SU-DHL-6 (cell line): ENCODE data around the gene ARCN1.
"Not testable (repeated sequence)": the region's sequence is repeated elsewhere in the genome, so short reads cannot be mapped to it uniquely, and the experiment has no call there.

Experiments used
- H2AFZ ChIP-seq: fragments of 200-600 bp; sonication (generic); 2 replicates; pipeline ENCODE4 v1.6.1; 2014; ENCODE audit warnings: low read depth, mild to moderate bottlenecking, moderate library complexity, mixed read lengths, antibody characterized with exemption, low read length; ENCODE audit not compliant: severe bottlenecking
- H3F3A ChIP-seq: fragments of 200-600 bp; shearing (Covaris generic); 2 replicates; pipeline ENCODE4 v1.6.0; 2016; ENCODE audit warnings: antibody characterized with exemption, mild to moderate bottlenecking; ENCODE audit not compliant: insufficient read depth
- H3K27ac ChIP-seq: fragments of 200-600 bp; sonication (generic); 2 replicates; pipeline ENCODE4 v1.5.1; 2016; ENCODE audit warnings: low read depth, mild to moderate bottlenecking, low read length, moderate library complexity, mixed read lengths
- H3K27me3 ChIP-seq: fragments of 200-600 bp; sonication (generic), shearing (Covaris generic); 2 replicates; pipeline ENCODE4 v1.6.0; 2014; ENCODE audit warnings: mild to moderate bottlenecking, low read length
- H3K36me3 ChIP-seq: fragments of 200-600 bp; sonication (generic); 2 replicates; pipeline ENCODE4 v1.6.1; 2014; ENCODE audit warnings: mild to moderate bottlenecking, low read length, mixed read lengths
- H3K4me2 ChIP-seq: fragments of 300-600, 200-600 bp; shearing (Covaris generic), sonication (generic); 2 replicates; pipeline ENCODE4 v1.6.0; 2014; ENCODE audit warnings: low read length, low read depth, mild to moderate bottlenecking; ENCODE audit not compliant: poor library complexity, severe bottlenecking
- H3K4me3 ChIP-seq: fragments of 200-600 bp; sonication (generic); 2 replicates; pipeline ENCODE4 v1.5.1; 2014; ENCODE audit warnings: antibody characterized with exemption, low read length, mild to moderate bottlenecking, mixed read lengths; ENCODE audit not compliant: insufficient read depth, poor library complexity, severe bottlenecking
- H3K79me2 ChIP-seq: fragments of 200-600 bp; sonication (generic); 2 replicates; pipeline ENCODE4 v1.6.1; 2014; ENCODE audit warnings: mild to moderate bottlenecking, low read length, moderate library complexity; ENCODE audit not compliant: insufficient read depth
- H3K9ac ChIP-seq: fragments of 200-600 bp; sonication (generic); 2 replicates; pipeline ENCODE4 v1.7.0; 2014; ENCODE audit warnings: mild to moderate bottlenecking, low read length
- H3K9me2 ChIP-seq: fragments of 200-600 bp; sonication (generic); replicated peaks from 2 replicates; pipeline ENCODE4 v1.6.1; 2014; ENCODE audit warnings: low read length; ENCODE audit not compliant: insufficient read depth
- H3K9me3 ChIP-seq: fragments of 200-600 bp; sonication (generic); 2 replicates; pipeline ENCODE4 v1.6.1; 2014; ENCODE audit warnings: low read length, mixed read lengths; ENCODE audit not compliant: insufficient read depth
- H4K20me1 ChIP-seq: fragments of 200-600 bp; sonication (generic); 2 replicates; pipeline ENCODE4 v1.6.1; 2014; ENCODE audit warnings: low read depth, mild to moderate bottlenecking, antibody characterized with exemption, low read length, moderate library complexity, mixed read lengths
- EZH2phosphoT487 ChIP-seq: fragments of 200-600 bp; sonication (generic), shearing (Covaris generic); conservative IDR thresholded peaks from 2 replicates; pipeline ENCODE4 v1.6.1; 2018; ENCODE audit warnings: mild to moderate bottlenecking, antibody characterized with exemption, low read length, moderate library complexity, mixed read lengths
- TF ChIP-seq, protein P1 (sequence below): fragments of 200-600 bp; sonication (generic); IDR thresholded peaks from one replicate; pipeline ENCODE4 v1.5.1; 2017; ENCODE audit warnings: antibody characterized with exemption, mild to moderate bottlenecking, low read length, moderate library complexity; ENCODE audit not compliant: insufficient read depth, poor library complexity, severe bottlenecking

ARCN1 gene

GRCh38 chr11:118594984-118595383, 22.8 kb downstream of the ARCN1 start:
- H3K9ac ChIP-seq: not testable (repeated sequence)
- H3K36me3 ChIP-seq: peaks cover 38% of the 10 kb centered on the region; the same call in 1 of the 2 replicates

GRCh38 chr11:118596224-118597146, 24.3 kb downstream of the ARCN1 start:
- H2AFZ ChIP-seq: no peak overlapping the region
- H3K27me3 ChIP-seq: no peaks in the 10 kb centered on the region
- no peak for TF ChIP-seq EZH2phosphoT487
- TF ChIP-seq, protein P1, sequence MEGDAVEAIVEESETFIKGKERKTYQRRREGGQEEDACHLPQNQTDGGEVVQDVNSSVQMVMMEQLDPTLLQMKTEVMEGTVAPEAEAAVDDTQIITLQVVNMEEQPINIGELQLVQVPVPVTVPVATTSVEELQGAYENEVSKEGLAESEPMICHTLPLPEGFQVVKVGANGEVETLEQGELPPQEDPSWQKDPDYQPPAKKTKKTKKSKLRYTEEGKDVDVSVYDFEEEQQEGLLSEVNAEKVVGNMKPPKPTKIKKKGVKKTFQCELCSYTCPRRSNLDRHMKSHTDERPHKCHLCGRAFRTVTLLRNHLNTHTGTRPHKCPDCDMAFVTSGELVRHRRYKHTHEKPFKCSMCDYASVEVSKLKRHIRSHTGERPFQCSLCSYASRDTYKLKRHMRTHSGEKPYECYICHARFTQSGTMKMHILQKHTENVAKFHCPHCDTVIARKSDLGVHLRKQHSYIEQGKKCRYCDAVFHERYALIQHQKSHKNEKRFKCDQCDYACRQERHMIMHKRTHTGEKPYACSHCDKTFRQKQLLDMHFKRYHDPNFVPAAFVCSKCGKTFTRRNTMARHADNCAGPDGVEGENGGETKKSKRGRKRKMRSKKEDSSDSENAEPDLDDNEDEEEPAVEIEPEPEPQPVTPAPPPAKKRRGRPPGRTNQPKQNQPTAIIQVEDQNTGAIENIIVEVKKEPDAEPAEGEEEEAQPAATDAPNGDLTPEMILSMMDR: no peak
- peaks cover 43% of the 10 kb centered on the region; the same call in 1 of the 2 replicates for H3K36me3 ChIP-seq
- H3K9me3 ChIP-seq: no peaks in the 10 kb centered on the region
- H3K9ac ChIP-seq: no peak overlapping the region
- no peaks in the 10 kb centered on the region for H4K20me1 ChIP-seq
- no peaks in the 10 kb centered on the region for H3K9me2 ChIP-seq
- H3K27ac ChIP-seq: no peak overlapping the region
- no peaks in the 10 kb centered on the region for H3K79me2 ChIP-seq
- peaks cover 6% of the 10 kb centered on the region; the same call in 1 of the 2 replicates for H3F3A ChIP-seq
- H3K4me2 ChIP-seq: no peak overlapping the region
- no peak overlapping the region for H3K4me3 ChIP-seq

More at GRCh38 chr11:118594984-118595383, 22.8 kb downstream of the ARCN1 start:
- not testable (repeated sequence) for H3K27me3 ChIP-seq, H4K20me1 ChIP-seq, H3K9me2 ChIP-seq, H3F3A ChIP-seq, H3K4me3 ChIP-seq, H3K27ac ChIP-seq, H3K4me2 ChIP-seq, H3K9me3 ChIP-seq, H2AFZ ChIP-seq, H3K79me2 ChIP-seq
- TF ChIP-seq, protein P1: peak; percentile 11

- Histone ChIP-seq H3K27ac (no peak overlapping the region), H3K79me2 (no peaks in the 10 kb centered on the region), H3K9ac (no peak overlapping the region), H3K27me3 (no peaks in the 10 kb centered on the region), H3K4me3 (no peak overlapping the region), H2AFZ (no peak overlapping the region), H4K20me1 (no peaks in the 10 kb centered on the region), H3F3A (peaks cover 7% of the 10 kb centered on the region), H3K9me3 (no peaks in the 10 kb centered on the region), H3K4me2 (no peak overlapping the region), H3K9me2 (no peaks in the 10 kb centered on the region), H3K36me3 (peaks cover 44% of the 10 kb centered on the region; the same call in 1 of the 2 replicates)
- no peak for TF ChIP-seq EZH2phosphoT487
- TF ChIP-seq, protein P1: no peak
These were observed 25.3 kb downstream of the ARCN1 start for GRCh38 chr11:118597556-118597955.
